ENCODE results near the gene WWOX.

DNA sequence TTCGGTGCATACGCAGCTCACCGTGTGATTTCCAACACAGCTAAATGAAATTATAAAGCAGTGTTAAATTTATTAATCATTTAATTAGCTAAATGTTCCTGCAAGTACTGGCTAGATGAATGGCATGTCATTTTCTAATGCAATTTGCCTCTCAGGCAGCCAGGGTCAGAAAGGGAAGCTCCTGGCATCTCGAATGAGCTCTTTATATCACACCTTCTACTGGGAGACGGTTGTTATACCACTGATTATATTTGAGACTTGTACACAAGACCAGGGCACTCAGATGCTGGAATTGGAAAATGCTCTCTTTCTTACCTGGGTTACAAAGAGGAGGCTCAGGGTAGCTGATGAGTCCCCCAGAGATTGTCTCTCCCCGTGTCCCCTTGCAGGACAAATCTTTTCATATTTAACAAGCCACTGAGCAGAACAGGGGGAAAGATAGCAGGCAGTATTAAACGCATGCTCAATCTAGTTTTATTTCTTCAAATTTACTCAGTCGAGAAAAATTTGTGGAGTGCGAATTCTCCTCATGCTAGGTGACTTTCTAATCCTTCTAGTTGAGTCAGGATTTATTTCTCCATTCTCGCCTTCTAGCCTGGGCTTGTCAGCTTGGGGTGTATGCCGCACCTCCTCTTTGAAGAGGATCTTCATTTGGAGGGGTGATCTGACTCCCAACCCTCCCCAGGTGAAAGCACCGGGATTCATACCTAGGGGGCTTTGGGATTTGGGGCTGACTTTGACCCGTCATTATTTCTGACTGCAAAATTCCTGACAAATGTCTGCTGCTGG is 1060.0 kb downstream of the WWOX start:
- TF ChIP-seq CTCF (IDR thresholded peaks at IDR 0.05) (no peak), EZH2 (IDR thresholded peaks at IDR 0.05; ENCODE audit: borderline replicate concordance, insufficient read depth, low read depth, low read length, poor library complexity, severe bottlenecking) (no peak)
